H9 (cell line): ENCODE measurements around the gene LTB4R. TPM values are rescaled to one million over a fixed set of nuclear protein-coding genes. Genes with fewer than 3 reads are reported as not detected.
A peak's percentile ranks its signal among the peaks of the same experiment; 100 is the strongest.

ENCODE experiments used
- DNase-seq: peaks from one replicate; pipeline ENCODE4 v3.0.0-alpha.2; 2017
- H2AFZ ChIP-seq: one replicate; pipeline ENCODE4 v1.6.1; 2013; ENCODE audit warnings: mild to moderate bottlenecking, low read length, control low read depth, moderate library complexity
- H2AK5ac ChIP-seq: 2 replicates; pipeline ENCODE4 v1.6.1; 2013; ENCODE audit warnings: low read length, control low read depth, mixed read lengths; ENCODE audit not compliant: insufficient read length
- H2BK120ac ChIP-seq: one replicate; pipeline ENCODE4 v1.6.1; 2013; ENCODE audit warnings: low read depth, mild to moderate bottlenecking, low read length, control low read depth, inconsistent platforms; ENCODE audit not compliant: poor library complexity, severe bottlenecking
- H2BK12ac ChIP-seq: 2 replicates; pipeline ENCODE4 v1.6.1; 2013; ENCODE audit warnings: low read length, control low read depth, mixed read lengths, low read depth; ENCODE audit not compliant: insufficient read length
- H2BK15ac ChIP-seq: 2 replicates; pipeline ENCODE4 v1.6.1; 2013; ENCODE audit warnings: low read depth, low read length, control low read depth
- H2BK20ac ChIP-seq: one replicate; pipeline ENCODE4 v1.6.1; 2013; ENCODE audit warnings: low read depth, mild to moderate bottlenecking, low read length, control low read depth, inconsistent platforms; ENCODE audit not compliant: poor library complexity, severe bottlenecking
- H2BK5ac ChIP-seq: 2 replicates; pipeline ENCODE4 v1.6.1; 2013; ENCODE audit warnings: low read length, control low read depth, mixed read lengths; ENCODE audit not compliant: insufficient read length
- H3K14ac ChIP-seq: 2 replicates; pipeline ENCODE4 v1.6.1; 2013; ENCODE audit warnings: low read length, control low read depth; ENCODE audit not compliant: insufficient read depth
- H3K18ac ChIP-seq: 2 replicates; pipeline ENCODE4 v1.6.1; 2013; ENCODE audit warnings: low read depth, mild to moderate bottlenecking, mixed read lengths, low read length, control low read depth; ENCODE audit not compliant: insufficient read length
- H3K23ac ChIP-seq: 2 replicates; pipeline ENCODE4 v1.6.1; 2013; ENCODE audit warnings: low read length, control low read depth, mixed read lengths, low read depth; ENCODE audit not compliant: insufficient read length
- H3K23me2 ChIP-seq: 2 replicates; pipeline ENCODE4 v1.6.1; 2013; ENCODE audit warnings: low read depth, mild to moderate bottlenecking, mixed read lengths, low read length, control low read depth; ENCODE audit not compliant: insufficient read length, poor library complexity, severe bottlenecking
- H3K27ac ChIP-seq: 2 replicates; pipeline ENCODE4 v1.5.1; 2013; ENCODE audit warnings: low read length, control low read depth, mixed read lengths, low read depth; ENCODE audit not compliant: insufficient read length
- H3K27me3 ChIP-seq: 2 replicates; pipeline ENCODE4 v1.6.1; 2013; ENCODE audit warnings: low read length, control low read depth, inconsistent platforms; ENCODE audit not compliant: insufficient read depth
- H3K4ac ChIP-seq: 2 replicates; pipeline ENCODE4 v1.6.1; 2013; ENCODE audit warnings: low read depth, mild to moderate bottlenecking, control low read depth, inconsistent platforms, low read length, moderate library complexity
- H3K4me1 ChIP-seq: 2 replicates; pipeline ENCODE4 v1.6.1; 2013; ENCODE audit warnings: low read length, control low read depth, inconsistent platforms; ENCODE audit not compliant: insufficient read depth
- H3K4me2 ChIP-seq: 2 replicates; pipeline ENCODE4 v1.6.1; 2013; ENCODE audit warnings: low read length, control low read depth, mixed read lengths; ENCODE audit not compliant: insufficient read length, insufficient read depth
- H3K56ac ChIP-seq: 2 replicates; pipeline ENCODE4 v1.6.1; 2013; ENCODE audit warnings: low read depth, mild to moderate bottlenecking, mixed read lengths, low read length, control low read depth; ENCODE audit not compliant: insufficient read length
- H3K79me1 ChIP-seq: 2 replicates; pipeline ENCODE4 v1.6.1; 2013; ENCODE audit warnings: low read depth, mild to moderate bottlenecking, moderate library complexity, low read length, control low read depth, inconsistent platforms; ENCODE audit not compliant: insufficient read depth, poor library complexity, severe bottlenecking
- H3K79me2 ChIP-seq: 2 replicates; pipeline ENCODE4 v1.6.1; 2013; ENCODE audit warnings: low read length, control low read depth, inconsistent platforms; ENCODE audit not compliant: insufficient read depth
- H3K9ac ChIP-seq: 2 replicates; pipeline ENCODE4 v1.6.1; 2013; ENCODE audit warnings: low read length, control low read depth, mixed read lengths; ENCODE audit not compliant: insufficient read length; ENCODE audit errors: extremely low read depth
- H3K9me3 ChIP-seq: one replicate; pipeline ENCODE4 v1.6.1; 2013; ENCODE audit warnings: low read depth, low read length, inconsistent platforms; ENCODE audit not compliant: control insufficient read depth
- H3T11ph ChIP-seq: one replicate; pipeline ENCODE4 v1.6.1; 2013; ENCODE audit warnings: mild to moderate bottlenecking, low read length, control low read depth, inconsistent platforms
- H4K20me1 ChIP-seq: one replicate; pipeline ENCODE4 v1.6.1; 2013; ENCODE audit not compliant: control insufficient read depth, insufficient read length, insufficient read depth
- H4K5ac ChIP-seq: 2 replicates; pipeline ENCODE4 v1.6.1; 2013; ENCODE audit warnings: low read depth, mild to moderate bottlenecking, mixed read lengths, low read length, control low read depth; ENCODE audit not compliant: insufficient read length
- H4K8ac ChIP-seq: replicated peaks from 2 replicates; pipeline ENCODE4 v1.6.1; 2013; ENCODE audit warnings: low read length, control low read depth, mixed read lengths, low read depth; ENCODE audit not compliant: insufficient read length
- H4K91ac ChIP-seq: 2 replicates; pipeline ENCODE4 v1.6.1; 2013; ENCODE audit warnings: low read depth, mild to moderate bottlenecking, moderate library complexity, mixed read lengths, low read length, control low read depth; ENCODE audit not compliant: insufficient read length
- H3K27ac Mint-ChIP-seq, 3 experiments: 2 replicates in 2 of 3; 3 replicates in 1 of 3; pipeline ENCODE4 v1.8.0; 2020 to 2021; ENCODE audit warnings: mixed read lengths in 3 of 3, mild to moderate bottlenecking in 1 of 3, moderate library complexity in 1 of 3
- H3K27me3 Mint-ChIP-seq: 2 replicates; pipeline ENCODE4 v1.8.0; 2021; ENCODE audit warnings: low read depth, mild to moderate bottlenecking, moderate library complexity, mixed read lengths
- H3K36me3 Mint-ChIP-seq, 3 experiments: 2 replicates in 2 of 3; 3 replicates in 1 of 3; pipeline ENCODE4 v1.8.0; 2020 to 2021; ENCODE audit warnings: low read depth in 3 of 3, mixed read lengths in 3 of 3; ENCODE audit not compliant: insufficient read depth in 1 of 3
- H3K4me1 Mint-ChIP-seq, 2 experiments: 2 replicates each; pipeline ENCODE4 v1.8.0; 2020; ENCODE audit warnings: mixed read lengths in 2 of 2
- H3K4me3 Mint-ChIP-seq, 2 experiments: 2 replicates in 1 of 2; 3 replicates in 1 of 2; pipeline ENCODE4 v1.8.0; 2020 to 2021; ENCODE audit warnings: mild to moderate bottlenecking in 2 of 2, mixed read lengths in 2 of 2, moderate library complexity in 1 of 2
- H3K9me3 Mint-ChIP-seq, 2 experiments: 2 replicates in 1 of 2; 3 replicates in 1 of 2; pipeline ENCODE4 v1.8.0; 2020; ENCODE audit warnings: mild to moderate bottlenecking in 2 of 2, mixed read lengths in 2 of 2, moderate library complexity in 1 of 2
- CTCF ChIP-seq: fragments of 200-600 bp; sonication (generic); conservative IDR thresholded peaks from 3 replicates; pipeline ENCODE4 v1.8.0; 2021; ENCODE audit warnings: antibody characterized with exemption, mild to moderate bottlenecking
- WGBS: extraction: QIAGEN DNeasy Blood & Tissue Kit; methylation state at CpG from one replicate; pipeline ENCODE4 v1.1.7; 2013; ENCODE audit warnings: missing lambda C conversion rate, low lambda C conversion rate, mixed read lengths; ENCODE audit not compliant: insufficient read length; ENCODE audit errors: extremely low coverage; 5-methylcytosine and 5-hydroxymethylcytosine counted together
- total RNA-seq: library from RNA; stranded (reverse); gene quantifications from 2 replicates; pipeline ENCODE4 v1.2.1, GENCODE V29; 2021

Gene LTB4R
- total RNA-seq, 1 experiment from 2014 or later = 8.9 TPM

GRCh38 chr14:24332268-24332993 lies 21.1 kb downstream of the LTB4R start:
- peaks cover 92% of the 10 kb centered on the region for H3K27me3 Mint-ChIP-seq
- Histone ChIP-seq H3K4me2 (peak overlapping the region; percentile 85), H3K56ac (no peak overlapping the region), H4K91ac (no peak overlapping the region), H3K27me3 (peaks cover 35% of the 10 kb centered on the region), H2BK20ac (no peak overlapping the region), H3K79me1 (no peaks in the 10 kb centered on the region), H2BK15ac (no peak overlapping the region), H3K4ac (no peak overlapping the region), H3K14ac (peak overlapping the region; percentile 18; the same call in 1 of the 2 replicates), H2AFZ (peak overlapping the region; percentile 17), H2BK120ac (no peak overlapping the region), H2BK5ac (no peak overlapping the region), H3T11ph (no peak overlapping the region), H2BK12ac (no peak overlapping the region), H3K23ac (no peak overlapping the region), H3K27ac (no peak overlapping the region), H3K79me2 (no peaks in the 10 kb centered on the region), H4K8ac (no peak overlapping the region), H4K20me1 (no peaks in the 10 kb centered on the region), H4K5ac (no peak overlapping the region), H3K18ac (peak overlapping the region; percentile 56), H3K9me3 (no peaks in the 10 kb centered on the region), H3K23me2 (peaks cover 20% of the 10 kb centered on the region), H2AK5ac (no peak overlapping the region), H3K9ac (no peak overlapping the region), H3K4me1 (no peaks in the 10 kb centered on the region; the same call in 1 of the 2 replicates)
- H3K4me3 Mint-ChIP-seq = peak overlapping the region; percentile 60 to 91
- DNase-seq = peak; percentile 90
- H3K36me3 Mint-ChIP-seq = no peaks in the 10 kb centered on the region; a peak in 1 of 7 replicates
- WGBS = no CpG with 5 or more reads among the region's 56 CpGs
- TF ChIP-seq CTCF = peak; percentile 77
- no peak overlapping the region for H3K27ac Mint-ChIP-seq
- peaks cover 0 to 2% of the 10 kb centered on the region in 2 experiments; a peak in 4 of 5 replicates for H3K9me3 Mint-ChIP-seq
- H3K4me1 Mint-ChIP-seq = peaks cover 20 to 33% of the 10 kb centered on the region in 2 experiments
